Chondrocyte (in vitro differentiated cells): ENCODE measurements around the gene DKK2. TPM values are rescaled to one million over a fixed set of nuclear protein-coding genes. Genes with fewer than 3 reads are reported as not detected.

Experiments
- DNase-seq: peaks from one replicate; pipeline ENCODE4 v3.0.0; 2021; ENCODE audit warnings: mixed read lengths, low spot score
- H3K27ac Mint-ChIP-seq: one replicate; pipeline ENCODE4 v1.8.0; 2021; ENCODE audit warnings: mild to moderate bottlenecking, moderate library complexity, mixed read lengths; ENCODE audit not compliant: unreplicated experiment
- H3K27me3 Mint-ChIP-seq: 2 replicates; pipeline ENCODE4 v1.8.0; 2021; ENCODE audit warnings: low read depth, mixed read lengths
- H3K36me3 Mint-ChIP-seq: 2 replicates; pipeline ENCODE4 v1.8.0; 2021; ENCODE audit warnings: low read depth, mixed read lengths
- H3K4me1 Mint-ChIP-seq: 2 replicates; pipeline ENCODE4 v1.8.0; 2021; ENCODE audit warnings: low read depth, mild to moderate bottlenecking, mixed read lengths
- H3K4me3 Mint-ChIP-seq: one replicate; pipeline ENCODE4 v1.8.0; 2021; ENCODE audit warnings: mild to moderate bottlenecking, moderate library complexity, mixed read lengths; ENCODE audit not compliant: unreplicated experiment
- H3K9me3 Mint-ChIP-seq: 2 replicates; pipeline ENCODE4 v1.8.0; 2021; ENCODE audit warnings: low read depth, mixed read lengths
- total RNA-seq: library from RNA; stranded (reverse); gene quantifications from 3 replicates; pipeline ENCODE4 v1.2.1, GENCODE V29; 2021
- TF ChIP-seq, protein P1 (sequence below): fragments of 200-600 bp; sonication (generic); IDR thresholded peaks from 2 replicates; pipeline ENCODE4 v1.5.0; 2021; ENCODE audit warnings: antibody characterized with exemption, mild to moderate bottlenecking, moderate library complexity

The DKK2 gene
- total RNA-seq, 1 donor from 2014 or later: 107 TPM

DNA sequence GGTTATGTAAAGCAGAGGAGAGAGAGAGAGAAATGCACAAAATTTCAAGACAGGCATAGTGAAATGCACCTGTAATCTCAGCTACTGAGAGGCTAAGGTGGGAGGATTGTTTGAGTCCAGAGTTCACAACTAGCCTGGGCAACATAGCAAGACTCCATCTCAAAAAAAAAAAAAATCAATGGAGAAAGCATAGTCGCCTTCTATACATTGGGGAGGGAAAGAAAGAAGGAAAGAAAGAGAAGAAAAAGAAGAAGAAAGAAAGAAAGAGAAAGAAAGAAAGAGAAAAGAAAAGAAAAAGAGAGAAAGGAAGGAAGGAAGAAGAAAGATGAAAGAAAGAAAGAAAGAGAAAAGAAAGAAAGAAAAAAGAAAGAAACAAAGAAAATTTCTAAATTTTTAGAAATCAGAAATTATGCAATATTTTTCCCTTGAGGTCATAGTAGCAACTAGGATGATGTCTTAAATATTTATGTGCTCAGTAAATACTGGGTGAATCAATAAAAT, 53.4 kb downstream of the DKK2 start:
- H3K4me1 Mint-ChIP-seq: peaks cover 39% of the 10 kb centered on the region
- H3K36me3 Mint-ChIP-seq: peaks cover 8% of the 10 kb centered on the region
- H3K9me3 Mint-ChIP-seq: no peaks in the 10 kb centered on the region

DNA sequence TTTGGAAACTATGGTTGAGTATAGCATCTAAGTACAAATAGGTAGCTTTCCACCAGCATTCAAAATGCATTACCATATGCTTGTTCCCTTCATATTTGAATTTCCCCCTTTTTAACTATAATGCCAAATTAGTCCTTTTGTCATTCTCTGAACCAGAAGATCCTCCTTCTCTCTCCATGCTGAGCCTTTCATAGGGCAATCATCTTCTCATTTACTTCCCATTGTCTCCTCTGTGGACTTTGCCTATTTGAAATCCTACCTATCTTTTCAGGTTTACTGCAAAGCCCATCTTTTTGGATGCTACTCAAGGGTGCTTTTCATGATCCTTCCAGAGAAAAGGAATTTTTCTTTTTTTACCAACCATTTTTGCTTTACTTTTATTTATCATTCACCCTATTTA, 54.7 kb downstream of the DKK2 start:
- H3K27ac Mint-ChIP-seq: no peak overlapping the region

More for the DNA sequence above, 53.4 kb downstream of the DKK2 start:
- H3K27me3 Mint-ChIP-seq: no peaks in the 10 kb centered on the region
- TF ChIP-seq, protein P1, sequence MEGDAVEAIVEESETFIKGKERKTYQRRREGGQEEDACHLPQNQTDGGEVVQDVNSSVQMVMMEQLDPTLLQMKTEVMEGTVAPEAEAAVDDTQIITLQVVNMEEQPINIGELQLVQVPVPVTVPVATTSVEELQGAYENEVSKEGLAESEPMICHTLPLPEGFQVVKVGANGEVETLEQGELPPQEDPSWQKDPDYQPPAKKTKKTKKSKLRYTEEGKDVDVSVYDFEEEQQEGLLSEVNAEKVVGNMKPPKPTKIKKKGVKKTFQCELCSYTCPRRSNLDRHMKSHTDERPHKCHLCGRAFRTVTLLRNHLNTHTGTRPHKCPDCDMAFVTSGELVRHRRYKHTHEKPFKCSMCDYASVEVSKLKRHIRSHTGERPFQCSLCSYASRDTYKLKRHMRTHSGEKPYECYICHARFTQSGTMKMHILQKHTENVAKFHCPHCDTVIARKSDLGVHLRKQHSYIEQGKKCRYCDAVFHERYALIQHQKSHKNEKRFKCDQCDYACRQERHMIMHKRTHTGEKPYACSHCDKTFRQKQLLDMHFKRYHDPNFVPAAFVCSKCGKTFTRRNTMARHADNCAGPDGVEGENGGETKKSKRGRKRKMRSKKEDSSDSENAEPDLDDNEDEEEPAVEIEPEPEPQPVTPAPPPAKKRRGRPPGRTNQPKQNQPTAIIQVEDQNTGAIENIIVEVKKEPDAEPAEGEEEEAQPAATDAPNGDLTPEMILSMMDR: no peak
- no peak overlapping the region for H3K4me3 Mint-ChIP-seq
- H3K27ac Mint-ChIP-seq: peak overlapping the region; percentile 36
- DNase-seq: no peak

DNA sequence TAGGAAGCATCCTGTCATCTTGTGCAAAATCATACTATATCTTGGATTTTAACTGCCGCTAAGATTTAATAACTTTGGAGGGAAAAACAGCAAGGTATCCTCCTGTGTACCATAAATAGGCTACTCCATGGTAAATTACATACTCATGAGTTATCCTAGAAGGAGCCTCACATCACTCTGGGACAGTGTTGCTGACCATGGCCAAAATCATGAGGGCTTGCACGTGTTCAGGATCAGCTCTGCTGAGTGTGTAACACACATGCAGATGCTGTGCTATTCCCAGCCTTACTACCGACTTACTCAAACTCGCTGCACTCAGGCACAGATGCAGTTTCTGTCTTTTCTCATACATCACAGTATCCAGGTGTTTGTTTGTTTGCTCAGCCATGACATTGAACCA, 56.6 kb downstream of the DKK2 start:
- H3K9me3 Mint-ChIP-seq: peaks cover 7% of the 10 kb centered on the region
- TF ChIP-seq, protein P1: no peak
- H3K4me3 Mint-ChIP-seq: no peak overlapping the region

More for the DNA sequence above, 54.7 kb downstream of the DKK2 start:
- Mint-ChIP-seq H3K4me3 (no peak overlapping the region), H3K4me1 (peaks cover 29% of the 10 kb centered on the region), H3K27me3 (no peaks in the 10 kb centered on the region), H3K9me3 (no peaks in the 10 kb centered on the region), H3K36me3 (peaks cover 11% of the 10 kb centered on the region)
- no peak for DNase-seq
- TF ChIP-seq, protein P1: no peak

DNA sequence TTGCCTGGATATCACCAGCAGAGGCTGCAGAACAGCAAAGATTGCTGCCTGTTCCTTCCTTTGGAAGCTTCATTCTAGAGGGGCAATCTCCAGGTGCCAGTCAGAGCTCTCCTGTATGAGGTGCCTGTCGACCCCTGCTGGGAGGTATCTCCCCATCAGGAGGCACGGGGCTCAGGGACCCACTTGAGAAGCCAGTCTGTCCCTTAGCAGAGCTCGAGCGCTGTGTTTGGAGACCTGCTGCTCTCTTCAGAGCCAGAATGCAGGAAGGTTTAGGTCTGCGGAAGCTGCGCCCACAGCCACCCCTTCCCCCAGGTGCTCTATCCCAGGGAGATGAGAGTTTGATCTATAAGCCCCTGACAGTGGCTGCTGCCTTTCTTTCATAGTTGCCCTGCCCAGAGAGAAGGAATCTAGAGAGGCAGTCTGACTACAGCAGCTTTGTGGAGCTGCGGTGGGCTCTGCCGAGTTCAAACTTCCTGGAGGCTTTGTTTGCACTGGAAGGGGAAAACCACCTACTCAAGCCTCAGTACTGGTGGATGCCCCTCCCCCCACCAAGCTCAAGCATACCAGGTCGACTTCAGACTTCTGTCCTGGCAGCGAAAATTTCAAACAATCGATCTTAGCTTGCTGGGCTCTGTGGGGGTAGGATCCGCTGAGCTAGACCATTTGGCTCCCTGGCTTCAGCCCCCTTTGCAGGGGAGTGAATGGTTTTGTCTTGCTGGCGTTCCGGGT, 57.9 kb downstream of the DKK2 start:
- no peak overlapping the region for H3K4me3 Mint-ChIP-seq
- peaks cover 12% of the 10 kb centered on the region for H3K9me3 Mint-ChIP-seq
- peaks cover 20% of the 10 kb centered on the region for H3K36me3 Mint-ChIP-seq
- no peaks in the 10 kb centered on the region for H3K27me3 Mint-ChIP-seq
- TF ChIP-seq, protein P1: no peak
- peaks cover 16% of the 10 kb centered on the region for H3K4me1 Mint-ChIP-seq
- peak; percentile 60 for DNase-seq
- H3K27ac Mint-ChIP-seq: peak overlapping the region; percentile 36

More for the DNA sequence above, 56.6 kb downstream of the DKK2 start:
- peaks cover 16% of the 10 kb centered on the region for H3K4me1 Mint-ChIP-seq
- H3K36me3 Mint-ChIP-seq: peaks cover 18% of the 10 kb centered on the region
- no peak overlapping the region for H3K27ac Mint-ChIP-seq
- DNase-seq: no peak
- H3K27me3 Mint-ChIP-seq: no peaks in the 10 kb centered on the region

DNA sequence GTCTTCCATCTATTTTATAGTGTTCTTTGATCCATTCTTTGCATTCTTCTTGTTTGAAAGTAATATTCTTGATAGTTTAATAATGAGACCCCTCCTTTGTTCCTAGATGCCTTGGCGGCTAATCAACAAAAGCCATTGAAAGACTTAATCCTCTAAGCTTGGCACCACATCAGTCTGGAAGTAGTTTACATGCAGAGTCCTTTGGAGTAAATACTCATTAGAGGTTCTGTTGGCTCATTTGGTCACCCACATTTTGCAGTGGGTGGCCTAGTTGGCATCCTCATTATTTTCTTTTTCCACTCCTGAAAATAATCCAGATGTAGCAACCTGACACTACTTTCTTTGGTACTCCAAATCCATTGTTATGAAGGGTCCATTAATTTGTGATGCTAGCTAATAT, 64.5 kb downstream of the DKK2 start:
- DNase-seq: no peak
- TF ChIP-seq, protein P1: no peak
- Mint-ChIP-seq H3K4me3 (no peak overlapping the region), H3K36me3 (peaks cover 13% of the 10 kb centered on the region), H3K4me1 (peaks cover 15% of the 10 kb centered on the region), H3K27ac (no peak overlapping the region), H3K27me3 (no peaks in the 10 kb centered on the region), H3K9me3 (peaks cover 15% of the 10 kb centered on the region)
